ENCODE data around the gene BNC2.

BNC2 gene

DNA sequence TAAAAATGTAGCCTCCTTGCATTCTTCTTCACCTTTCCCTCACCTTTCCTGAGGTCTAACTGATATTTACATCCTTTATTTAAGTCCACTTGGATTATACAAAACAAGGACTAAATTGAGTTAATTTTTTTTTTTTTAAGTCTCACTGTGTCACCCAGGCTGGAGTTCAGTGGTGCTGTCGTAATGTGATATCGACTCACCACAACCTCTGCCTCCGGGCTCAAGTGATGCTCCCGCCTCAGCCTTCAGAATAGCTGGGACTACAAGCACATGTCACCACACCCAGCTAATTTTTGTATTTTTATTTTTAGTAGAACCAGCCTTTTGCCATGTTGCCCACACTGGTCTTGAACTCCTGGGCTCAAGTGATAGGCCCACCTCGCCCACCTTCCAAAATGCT is 195.3 kb downstream of the BNC2 start:
- DNase-seq (ENCODE audit: low read depth): no peak

DNA sequence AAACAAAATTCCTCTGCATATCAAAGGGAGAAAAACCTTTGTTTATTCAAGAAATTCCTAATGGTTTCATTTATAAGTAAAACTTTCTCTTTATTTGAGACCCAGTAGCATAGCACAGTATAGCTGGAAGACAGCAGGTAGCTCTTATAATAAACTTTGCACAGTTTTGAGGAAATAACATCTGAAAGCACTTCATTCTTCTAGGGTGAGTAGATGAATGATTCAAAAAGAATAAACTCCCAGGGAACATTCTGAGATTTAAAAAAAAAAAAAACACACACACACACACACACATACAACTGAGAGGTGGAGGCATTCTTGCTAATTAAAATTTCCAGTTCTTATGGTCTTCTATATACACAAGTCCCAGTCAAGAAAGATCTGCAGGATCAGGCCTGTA is 197.3 kb downstream of the BNC2 start:
- no peak for DNase-seq (ENCODE audit: low read depth)

DNA sequence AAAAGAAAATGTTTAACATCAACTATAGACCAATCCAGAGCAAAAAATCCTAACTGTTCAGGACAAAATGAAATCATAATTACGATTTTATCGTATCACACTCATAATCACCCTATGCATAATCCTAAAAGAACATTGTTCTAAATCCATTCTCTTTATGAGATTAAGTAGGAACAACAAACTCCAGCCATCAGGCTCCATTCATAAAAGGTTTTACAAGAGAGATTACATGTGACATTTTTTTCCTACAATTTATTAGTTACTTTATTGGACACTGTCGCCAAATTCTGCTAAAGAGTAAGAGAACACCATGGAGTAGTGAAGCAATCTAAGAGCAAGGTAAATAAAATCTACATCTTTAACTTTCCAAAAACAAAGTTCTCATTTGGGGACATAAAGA is 198.0 kb downstream of the BNC2 start:
- no peak for DNase-seq (ENCODE audit: low read depth)

DNA sequence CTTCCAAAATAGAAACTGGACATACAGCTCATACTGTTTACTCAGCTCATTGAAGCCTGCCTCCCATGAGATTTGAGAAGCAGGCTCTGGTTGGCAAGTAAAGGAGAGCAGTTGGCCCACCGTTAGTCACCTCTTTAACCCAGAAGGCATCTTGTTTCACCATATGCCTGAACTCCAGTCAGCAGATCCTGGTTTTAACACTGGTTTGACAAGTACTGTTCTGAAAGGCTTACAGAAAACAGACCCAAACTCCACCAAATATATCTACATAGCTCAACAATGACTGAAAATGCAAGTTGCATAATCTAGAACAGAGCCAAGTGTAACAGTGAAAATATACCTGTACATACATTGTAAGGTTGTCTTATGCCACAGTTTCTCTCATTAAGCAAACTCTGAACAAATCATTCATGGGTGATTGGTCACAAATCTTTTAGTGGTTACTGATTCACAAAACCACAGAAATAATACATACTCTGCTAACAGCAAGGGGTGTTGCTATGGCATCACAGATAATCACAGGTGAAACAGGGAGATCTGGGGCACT is 198.8 kb downstream of the BNC2 start:
- peak; percentile 42 for DNase-seq (ENCODE audit: low read depth)

DNA sequence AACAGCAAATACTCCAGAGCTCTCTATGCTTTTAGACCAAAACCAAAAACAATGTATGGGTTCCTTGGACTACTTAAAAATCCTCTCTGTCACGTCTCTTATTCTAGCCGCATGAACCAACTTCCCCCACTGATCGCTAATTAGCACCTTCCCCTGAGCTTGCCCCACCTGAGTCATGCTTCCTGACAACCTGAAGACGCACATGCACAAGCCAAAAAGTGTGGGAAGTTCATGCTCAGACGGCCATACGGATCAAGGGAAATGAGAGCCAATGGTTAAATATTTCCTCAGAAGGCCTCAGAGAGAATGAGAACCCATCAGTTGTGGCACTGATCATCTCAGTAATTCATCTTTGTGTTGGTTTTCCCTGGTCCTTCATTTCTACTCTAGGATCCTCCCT is 199.7 kb downstream of the BNC2 start:
- no peak for DNase-seq (ENCODE audit: low read depth)

DNA sequence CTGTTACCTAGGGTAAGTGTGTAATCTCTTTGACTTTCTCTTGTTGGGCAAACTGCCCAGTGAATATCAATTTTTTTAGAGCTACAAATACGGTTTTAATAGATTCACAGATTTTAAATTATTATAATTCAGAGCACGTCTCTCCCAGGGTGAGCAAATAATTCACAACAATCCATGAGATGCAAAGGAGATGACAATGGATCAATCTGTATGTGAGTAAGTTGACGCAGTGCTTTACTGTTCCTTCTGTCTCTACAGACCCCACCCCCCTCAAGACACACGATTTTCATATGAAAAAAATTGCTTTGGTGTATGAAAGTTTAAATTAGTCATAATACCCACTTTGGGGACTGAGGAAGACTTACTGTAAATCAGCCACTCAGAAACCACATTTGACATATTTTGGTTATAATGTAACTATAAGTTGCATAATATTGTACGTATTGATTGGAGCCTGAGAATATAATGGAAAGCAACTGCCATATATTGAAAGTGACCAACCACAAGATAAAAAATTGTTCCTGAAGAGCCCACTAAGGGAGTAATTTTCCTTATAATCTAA is 201.7 kb downstream of the BNC2 start:
- DNase-seq (ENCODE audit: low read depth): no peak

DNA sequence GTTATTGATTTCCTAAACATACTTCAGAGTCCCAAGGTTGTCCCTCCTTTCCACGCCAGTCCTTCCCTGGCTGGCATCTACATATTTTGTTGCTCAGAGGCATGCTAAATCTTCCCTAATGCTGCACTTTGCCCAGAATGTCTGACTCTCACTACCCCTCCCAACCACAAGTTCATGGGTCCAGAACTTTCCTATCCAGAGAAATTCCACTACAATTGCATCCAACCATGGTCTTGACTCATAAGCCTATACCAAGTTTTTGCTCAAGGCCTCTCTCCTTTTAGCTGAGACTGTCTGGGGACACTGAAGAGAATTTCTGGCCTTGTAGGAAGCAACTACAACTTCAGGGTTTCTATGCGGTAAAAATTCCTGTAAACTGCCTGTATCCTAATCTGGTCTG is 206.3 kb downstream of the BNC2 start:
- DNase-seq (ENCODE audit: low read depth): no peak

DNA sequence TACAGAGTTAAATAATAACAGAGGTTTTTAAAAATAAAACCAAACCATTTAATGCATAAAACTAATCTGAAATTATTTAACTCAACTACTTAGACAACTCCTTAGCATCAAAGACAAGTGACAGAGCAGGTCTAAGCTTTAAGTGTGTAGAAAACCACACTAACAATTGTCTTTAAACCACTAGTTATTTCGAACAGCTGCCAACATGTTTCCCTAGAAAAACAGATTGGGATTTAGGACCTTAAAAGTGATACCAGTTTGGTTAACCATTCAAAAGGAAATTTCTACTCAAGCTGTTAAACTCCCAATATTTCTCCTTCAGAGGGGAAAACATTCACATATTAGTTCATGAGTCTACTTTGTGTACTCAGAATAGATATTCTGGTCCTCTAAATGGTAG is 208.7 kb downstream of the BNC2 start:
- DNase-seq (ENCODE audit: low read depth): no peak

DNA sequence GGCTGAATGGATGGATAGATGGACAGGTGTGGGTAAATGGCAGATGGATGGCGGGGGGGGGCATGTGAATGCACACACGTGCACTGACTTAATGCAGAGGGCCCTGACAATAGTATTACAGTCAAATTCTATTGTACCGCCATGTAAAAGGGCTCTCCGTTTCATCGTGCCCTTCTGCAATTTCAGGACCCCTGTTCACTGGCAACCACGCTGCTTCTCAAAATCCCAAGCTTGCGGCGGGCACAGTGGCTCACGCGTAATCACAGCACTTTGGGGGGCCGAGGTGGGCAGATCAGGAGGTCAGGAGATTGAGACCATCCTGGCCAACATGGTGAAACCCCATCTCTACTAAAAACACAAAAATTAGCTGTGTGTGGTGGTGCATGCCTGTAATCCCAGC is 211.4 kb downstream of the BNC2 start:
- DNase-seq (ENCODE audit: low read depth): no peak

DNA sequence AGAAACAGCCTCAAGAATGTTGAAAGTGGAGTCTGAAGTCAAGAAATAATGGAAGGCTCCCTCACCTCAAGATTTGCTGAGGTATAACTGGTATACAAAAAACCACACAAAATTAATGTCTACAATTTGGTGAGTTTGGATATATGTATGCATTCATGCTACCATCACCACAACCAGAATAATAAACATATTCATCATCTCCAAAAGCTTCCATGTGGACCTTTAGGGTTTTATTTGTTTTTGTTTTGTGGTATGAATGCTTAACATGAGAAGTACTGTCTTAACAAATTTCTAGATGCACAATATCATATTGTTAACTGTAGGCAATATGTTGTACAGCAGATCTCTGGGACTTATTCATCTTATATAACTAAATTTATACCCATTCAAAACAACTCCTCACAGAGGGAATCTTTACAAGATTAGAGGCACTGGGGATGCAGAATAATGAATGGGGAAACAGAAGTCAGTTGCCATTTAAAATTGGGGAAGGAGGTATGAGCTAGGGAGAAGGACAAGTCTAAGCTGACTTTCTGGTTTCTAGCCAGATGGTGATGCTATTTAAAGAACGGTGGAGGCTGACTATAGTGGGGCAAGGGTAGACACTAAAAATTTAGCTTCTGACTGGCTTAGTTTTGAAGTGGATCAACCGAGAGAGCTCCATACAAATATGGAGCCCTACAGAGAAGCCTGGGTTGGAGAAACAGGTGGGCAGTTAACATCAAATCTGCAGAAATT is 213.9 kb downstream of the BNC2 start:
- no peak for DNase-seq (ENCODE audit: low read depth)

DNA sequence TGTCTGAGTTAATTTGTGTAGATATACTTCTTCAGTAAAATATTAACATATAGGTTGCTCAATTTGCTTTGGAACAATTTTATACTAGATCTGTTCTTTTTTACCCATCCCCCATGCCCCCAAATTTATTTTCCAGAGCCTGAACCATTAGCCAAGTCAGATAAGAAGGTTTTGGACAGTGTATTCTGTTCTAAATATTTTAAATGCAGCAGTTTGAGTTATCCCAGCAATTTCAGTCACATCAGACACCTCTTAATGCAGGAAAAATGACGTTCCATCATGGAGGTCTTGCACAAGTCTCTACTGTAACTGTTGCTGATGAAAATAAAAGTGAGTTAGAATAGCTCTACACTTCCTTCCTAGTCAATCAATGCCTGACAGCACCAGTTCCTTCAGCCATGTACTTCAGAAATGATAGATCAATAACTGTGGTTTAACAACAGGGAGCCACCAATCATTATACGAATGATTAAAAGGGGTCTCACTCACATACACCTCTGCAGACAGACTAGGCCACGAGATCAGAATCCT is 215.8 kb downstream of the BNC2 start:
- no peak for DNase-seq (ENCODE audit: low read depth)

DNA sequence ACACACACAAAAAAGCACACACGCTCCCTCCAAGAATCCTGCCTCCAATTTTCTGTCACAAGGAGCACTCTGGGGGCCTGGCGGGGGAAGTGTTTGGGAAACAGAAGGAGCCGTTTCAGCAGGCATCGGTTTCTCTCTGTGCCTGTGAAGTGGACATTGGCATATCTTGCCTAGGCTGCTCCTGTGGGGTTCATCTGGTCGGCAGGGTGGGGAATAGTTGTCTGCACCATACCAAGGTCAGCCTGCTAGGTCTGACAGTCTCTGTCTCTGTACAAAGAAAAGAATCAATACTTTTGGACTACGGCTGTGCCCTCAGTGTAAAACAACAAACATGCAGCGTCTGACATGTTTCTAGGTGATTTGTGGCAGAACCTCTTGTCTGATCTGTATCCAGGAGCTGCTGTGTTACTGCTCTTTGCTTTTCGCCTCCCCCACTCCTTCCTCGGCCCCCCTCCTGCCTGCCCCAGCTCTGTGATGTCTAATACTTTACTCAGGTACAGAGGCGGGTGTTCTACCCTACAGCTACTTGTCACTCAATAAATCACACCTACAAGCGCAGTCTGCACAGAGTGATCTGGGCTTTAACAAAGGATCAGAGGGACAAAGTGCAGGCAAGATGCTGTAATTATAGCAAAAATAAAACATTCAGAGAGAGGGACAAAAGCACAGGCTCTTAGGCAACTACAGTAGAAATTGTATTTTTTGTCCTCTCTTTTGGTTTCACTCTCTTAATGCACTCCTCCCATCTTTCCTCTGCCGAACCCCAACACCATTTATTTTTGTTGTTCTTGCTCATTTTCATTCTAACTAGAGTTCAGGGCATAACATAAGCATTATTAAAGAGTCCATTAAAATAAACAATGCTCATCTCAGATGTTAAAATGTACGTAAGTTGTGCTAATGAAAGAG is 216.7 kb downstream of the BNC2 start:
- DNase-seq (ENCODE audit: low read depth): no peak

DNA sequence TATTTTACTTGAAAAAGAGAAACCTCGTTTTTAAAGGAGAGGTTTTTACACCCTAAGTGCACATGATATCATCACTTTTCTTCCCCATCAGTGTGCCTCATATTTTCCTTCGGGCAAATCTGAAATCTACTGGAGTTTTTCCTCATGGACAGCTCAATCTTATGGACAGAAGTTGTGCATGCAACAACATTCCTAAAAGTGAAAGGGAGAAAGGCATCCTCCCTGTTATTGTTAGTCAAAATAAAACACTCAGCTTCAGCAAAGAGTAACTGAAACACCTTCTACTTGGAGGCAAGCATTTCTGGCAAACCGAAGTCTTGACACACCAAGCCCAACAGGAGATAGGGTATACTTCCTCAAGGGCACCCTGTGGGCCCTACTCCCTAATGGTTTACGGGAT is 217.9 kb downstream of the BNC2 start:
- no peak for DNase-seq (ENCODE audit: low read depth)

DNA sequence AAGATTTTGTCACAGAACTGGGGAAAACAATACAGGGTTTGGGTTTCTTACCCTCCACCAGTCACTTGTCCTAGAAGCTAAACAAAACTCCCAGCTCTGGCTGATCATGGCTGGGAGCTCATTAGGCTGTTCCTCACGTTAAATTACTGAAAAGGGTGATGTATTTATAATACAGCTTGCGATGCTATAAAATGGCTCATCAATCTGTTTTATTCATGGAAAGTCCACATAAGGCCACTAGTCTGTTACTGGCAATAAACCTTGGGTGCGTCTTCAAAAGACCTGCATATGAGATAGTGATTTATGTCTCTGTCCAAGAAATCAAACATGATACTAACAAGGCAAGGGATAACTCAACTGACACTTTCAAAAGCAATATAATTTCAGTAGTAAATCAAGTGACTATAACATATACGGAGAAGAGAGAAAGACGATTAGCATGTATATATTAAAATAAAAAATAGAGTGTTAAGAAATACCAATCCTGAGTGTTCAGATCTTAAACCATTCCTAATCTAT is 219.0 kb downstream of the BNC2 start:
- DNase-seq (ENCODE audit: low read depth): no peak

DNA sequence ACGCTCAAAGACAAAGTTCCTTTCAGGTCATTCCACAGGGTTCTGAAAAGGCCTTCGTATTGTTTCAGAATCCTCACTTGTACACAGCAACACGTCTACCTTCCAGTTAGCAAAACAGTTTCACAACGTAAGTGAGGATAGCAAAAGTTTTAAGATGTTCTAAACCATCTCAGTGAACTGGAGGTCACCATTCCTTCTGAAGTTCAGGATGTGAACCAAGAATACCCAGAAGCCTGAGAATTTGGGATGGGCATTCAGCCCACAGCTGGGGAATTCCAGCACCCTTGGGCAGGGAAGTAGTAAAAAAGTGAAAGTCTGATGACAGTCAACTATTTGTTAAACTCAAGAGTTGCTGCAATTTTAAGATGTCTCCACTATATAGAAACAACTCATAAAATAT is 224.5 kb downstream of the BNC2 start:
- DNase-seq (ENCODE audit: low read depth): no peak

DNA sequence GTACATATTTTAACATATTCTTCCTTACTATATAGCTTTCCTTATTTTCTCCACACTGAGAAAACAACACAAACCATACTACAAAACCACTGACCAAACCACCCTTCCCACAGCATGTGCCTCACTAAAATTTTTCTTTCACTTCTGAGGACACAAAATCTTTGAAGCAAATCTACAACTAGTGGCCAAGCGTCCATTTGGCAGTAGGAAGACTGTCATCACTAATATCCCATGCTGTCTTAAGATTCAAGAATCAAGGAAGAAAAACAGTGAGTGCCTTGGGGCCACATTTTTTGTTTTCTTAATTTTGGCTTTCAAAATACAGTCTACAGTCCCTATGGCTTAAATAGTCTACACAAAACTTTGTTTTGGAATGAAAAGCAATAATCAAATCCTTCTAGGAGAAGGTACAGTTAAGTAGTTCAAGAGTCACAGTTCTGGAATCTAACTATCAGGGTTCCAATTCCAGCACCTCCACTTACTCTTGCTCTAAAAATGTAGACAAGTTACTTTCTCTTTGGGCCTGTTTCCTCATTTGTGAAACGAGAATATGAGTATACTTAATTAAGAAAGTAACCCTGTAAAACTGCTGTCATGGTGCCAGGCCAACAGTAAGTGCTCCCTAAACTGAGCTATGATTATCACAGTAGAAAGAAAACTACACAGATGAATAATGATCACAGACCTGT is 227.9 kb downstream of the BNC2 start:
- no peak for DNase-seq (ENCODE audit: low read depth)

DNA sequence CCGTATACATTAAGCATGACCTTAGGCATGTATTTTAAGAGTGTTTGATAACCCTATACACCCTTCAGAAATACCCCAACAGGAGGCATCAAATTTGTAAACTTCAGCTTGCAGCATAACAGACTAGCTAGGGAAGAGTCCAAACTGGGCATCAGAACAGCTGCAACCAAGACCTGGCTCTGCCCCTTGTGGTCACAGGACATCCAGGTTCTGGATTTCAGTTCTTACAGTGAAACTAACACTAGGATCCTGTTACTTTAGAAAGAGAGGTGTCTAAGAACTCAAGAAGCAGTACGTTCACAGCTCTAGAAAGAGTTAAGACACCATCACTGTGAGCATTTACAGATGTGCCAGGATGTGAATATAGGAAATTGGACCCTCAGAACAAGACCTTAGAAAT is 229.8 kb downstream of the BNC2 start:
- no peak for DNase-seq (ENCODE audit: low read depth)

DNA sequence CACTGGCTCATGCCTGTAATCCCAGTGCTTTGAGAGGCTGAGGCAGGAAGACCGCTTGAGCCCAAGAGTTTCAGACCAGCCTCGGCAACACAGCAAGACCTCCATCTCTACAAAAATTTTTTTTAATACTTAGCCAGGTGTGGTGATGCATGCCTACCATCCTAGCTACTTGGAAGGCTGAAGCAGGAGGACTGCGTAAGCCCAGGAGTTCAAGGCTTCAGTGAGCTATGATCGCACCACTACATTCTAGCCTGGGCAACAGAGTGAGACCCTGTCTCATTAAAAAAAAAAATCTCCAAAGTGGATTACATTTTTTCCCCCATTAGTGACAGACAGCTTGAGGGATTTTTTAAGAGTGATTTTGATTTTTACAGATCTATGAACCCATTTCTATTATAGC is 230.8 kb downstream of the BNC2 start:
- DNase-seq (ENCODE audit: low read depth): no peak

DNA sequence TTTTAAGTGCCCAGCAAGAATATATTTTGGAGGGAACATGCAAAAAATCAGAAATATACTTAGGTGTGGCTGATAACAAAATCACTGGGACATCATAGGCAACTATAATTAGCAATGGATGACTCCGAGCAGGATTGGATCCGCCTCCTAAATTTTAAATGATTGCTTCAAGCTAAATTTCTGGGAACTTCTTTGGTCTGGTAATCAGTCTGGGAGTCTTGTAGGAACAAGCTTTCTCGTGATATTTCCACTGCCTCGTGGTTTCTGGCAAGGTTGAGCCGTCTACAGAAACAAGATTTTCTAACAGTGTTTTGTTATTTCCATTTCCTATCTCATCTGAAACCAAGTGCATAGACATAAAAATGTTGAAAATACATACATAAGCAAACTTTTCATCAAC is 232.6 kb downstream of the BNC2 start:
- no peak for DNase-seq (ENCODE audit: low read depth)

DNA sequence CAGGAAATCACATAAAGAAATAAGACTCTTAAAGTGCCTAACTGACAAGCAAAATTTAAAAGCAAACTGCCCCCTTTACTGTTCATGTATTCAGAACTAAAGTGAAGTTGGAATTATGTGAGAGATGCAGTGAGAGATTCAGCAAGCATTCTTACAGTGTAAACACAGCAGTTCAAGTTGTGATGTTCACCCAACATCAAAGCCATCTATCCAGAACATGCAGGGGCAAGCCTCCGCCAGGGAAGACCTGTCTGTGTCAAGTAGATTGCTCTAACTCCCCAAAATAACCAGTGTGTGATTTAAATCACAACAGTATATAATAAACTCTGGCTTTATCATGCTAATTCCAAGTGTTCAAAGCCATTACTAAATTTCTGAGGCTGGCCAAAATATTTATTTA is 233.3 kb downstream of the BNC2 start:
- no peak for DNase-seq (ENCODE audit: low read depth)

DNA sequence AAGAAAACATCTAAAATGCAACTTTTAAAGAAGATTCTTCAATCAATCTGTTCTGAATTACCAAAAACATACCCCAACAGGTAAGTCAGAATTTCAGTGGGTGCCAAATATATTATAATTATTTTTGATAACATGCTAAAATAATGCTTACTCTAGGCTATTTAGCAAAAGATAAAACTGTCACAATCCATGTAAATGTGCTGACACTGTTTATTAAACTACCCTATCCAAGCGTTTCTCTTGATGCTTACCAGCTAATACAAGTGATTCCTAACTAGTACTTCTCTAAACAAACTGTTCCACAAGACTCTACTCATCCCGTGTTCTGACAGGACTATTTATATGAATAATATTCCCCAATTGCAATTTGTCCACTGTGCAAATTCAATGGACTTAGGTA is 236.7 kb downstream of the BNC2 start:
- no peak for DNase-seq (ENCODE audit: low read depth)

DNA sequence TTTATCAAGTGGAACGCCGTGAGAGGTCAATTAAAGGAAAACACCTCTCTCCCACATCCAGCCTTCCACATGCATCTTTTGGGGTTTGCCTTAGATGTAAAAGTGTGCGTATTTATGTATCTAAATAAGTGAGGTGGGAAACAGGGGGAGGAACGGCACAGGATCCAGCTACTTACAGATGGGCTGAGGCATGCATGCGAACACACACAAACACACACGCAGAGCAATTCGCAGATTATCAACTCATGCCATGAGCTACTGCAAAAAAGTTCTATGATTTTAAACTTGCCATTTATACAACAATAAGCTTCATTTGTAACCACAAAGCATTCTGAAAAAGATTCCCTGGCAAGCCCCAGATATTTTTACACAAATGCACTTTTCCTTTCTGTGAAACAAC is 242.1 kb downstream of the BNC2 start:
- no peak for DNase-seq (ENCODE audit: low read depth)
